HG03135 (cell line): ENCODE measurements around the gene SLC38A8.

Source experiments
- ATAC-seq: cut with Tn5 transposase; IDR thresholded peaks from one replicate; pipeline ENCODE4 v1.9.1; 2021; ENCODE audit warnings: mild to moderate bottlenecking, moderate library complexity; ENCODE audit not compliant: unreplicated experiment

Gene SLC38A8

DNA sequence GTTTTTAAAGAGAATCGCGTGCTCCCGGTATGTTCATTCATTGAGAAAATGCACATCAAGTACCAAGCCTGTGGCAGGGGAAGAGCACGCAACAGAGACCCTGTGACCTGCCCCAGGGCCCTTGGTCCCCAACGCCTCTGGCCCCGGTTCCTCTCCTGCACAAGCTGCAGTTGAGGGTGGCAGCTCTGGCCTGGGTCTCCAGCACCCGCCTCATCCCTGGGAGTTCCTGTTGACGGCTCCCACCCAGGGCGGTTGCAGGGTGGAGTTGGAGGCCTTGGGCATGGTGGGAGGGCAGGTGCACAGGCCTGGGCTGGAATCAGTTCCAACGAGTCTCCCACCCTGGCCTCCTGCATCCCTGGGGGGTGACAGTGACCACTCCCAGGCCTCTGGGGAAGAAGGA is 69.5 kb downstream of the SLC38A8 start:
- no peak for ATAC-seq

DNA sequence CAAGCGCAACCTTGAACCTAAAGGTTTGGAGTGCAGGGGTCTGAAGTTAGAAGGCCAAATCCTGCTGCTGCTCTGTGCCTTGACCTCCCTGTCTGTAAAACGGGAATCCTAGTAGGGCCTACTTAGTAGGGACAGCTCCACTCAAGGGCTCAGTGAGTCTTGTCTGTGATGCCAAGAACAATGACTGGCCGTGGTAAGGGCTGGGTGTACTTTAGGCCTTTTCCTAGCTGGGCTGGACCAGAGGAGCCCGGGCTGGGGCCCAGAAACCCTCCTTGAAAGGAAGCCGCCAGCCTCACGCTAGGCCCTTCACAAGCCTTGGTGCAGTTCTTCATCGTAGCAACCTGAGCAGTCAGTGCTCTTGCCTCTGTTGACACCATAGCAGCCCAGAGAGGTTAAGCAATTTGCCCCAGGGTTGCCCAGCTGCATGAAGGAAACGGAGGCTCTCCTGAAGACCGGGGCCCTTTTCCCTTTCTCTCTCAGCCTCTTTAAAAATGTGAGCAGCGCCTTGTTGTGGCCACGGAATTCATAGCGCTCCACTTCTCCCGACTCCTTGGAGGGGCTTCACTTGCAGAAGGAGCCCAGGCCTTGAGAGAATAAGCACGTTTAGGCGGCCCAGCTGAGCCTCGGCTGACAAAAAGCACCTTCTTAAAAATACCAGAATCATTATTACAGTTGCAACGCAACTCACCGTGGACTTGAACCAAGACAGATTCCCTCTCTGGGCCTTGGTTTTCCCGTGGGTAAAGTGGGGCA is 70.2 kb downstream of the SLC38A8 start:
- ATAC-seq: no peak

DNA sequence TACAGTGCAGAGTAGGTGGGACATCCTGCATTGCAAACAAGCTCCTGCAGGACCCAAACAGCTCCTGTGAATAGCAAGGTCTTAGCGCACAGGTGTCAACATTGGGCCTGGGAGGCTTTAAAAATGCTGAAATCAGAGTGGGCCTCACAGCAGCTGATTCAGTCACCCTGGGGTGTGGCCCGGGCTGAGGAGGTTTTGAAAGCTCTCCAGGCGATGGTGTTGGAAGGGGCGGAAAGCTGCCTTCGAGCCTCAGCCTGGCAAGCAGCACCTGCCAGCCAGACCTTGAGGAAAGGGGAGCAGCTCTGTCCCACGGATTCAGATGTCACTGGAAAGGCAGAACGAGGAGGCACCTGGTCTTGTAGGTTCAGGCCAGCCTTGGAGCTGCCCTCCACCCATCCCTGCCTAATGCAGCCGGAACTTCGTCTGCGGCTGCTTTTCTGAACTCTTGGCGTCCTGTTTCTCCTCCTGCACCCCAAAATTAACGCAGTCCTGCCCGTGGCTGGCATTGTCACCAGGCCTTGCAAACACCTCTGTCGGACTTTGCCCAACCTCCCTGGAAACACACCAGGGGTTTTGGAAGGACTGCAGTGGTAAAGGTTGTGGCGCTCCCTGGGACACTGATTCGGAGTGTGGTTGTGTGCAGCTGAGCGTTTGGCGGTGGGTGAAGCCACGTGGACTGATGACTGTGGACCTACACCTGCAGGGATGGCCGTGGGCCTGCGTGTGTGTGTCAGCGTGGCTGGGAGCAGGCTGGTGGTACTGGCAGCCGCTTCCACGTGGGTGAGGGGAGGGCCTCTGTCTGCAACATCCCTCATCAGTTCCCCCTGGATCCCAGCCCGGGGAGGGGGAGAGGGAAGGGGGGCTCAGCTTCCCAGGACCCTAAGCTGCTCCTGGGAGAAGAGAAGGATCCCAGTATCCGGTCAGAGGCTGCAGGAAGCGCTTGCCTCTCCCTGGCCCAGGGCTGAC is 71.1 kb downstream of the SLC38A8 start:
- ATAC-seq: no peak

DNA sequence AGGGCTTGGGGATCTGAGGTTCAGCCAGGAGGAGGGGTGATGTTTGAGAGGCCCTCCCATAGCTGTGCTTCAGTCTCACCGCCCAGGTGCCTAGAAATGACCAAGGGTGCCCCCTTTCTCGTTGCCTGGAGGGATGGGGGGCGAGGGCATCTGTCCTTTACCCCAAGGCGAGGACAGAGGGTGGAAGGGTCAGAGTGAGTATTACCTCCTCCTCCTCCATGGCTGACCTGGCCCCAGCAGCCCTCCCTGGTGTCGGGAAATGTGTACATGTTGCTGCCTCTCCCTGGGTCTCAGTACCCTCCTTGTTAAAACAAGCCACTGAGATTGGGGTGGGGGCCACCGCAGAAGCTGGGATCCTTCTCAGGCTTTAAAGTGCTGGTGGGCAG is 72.2 kb downstream of the SLC38A8 start:
- ATAC-seq: no peak

- no peak for ATAC-seq
These were observed 72.7 kb downstream of the SLC38A8 start for GRCh38 chr16:83969771-83970429.

GRCh38 chr16:83968891-83969649 is 73.5 kb downstream of the SLC38A8 start:
- no peak for ATAC-seq

DNA sequence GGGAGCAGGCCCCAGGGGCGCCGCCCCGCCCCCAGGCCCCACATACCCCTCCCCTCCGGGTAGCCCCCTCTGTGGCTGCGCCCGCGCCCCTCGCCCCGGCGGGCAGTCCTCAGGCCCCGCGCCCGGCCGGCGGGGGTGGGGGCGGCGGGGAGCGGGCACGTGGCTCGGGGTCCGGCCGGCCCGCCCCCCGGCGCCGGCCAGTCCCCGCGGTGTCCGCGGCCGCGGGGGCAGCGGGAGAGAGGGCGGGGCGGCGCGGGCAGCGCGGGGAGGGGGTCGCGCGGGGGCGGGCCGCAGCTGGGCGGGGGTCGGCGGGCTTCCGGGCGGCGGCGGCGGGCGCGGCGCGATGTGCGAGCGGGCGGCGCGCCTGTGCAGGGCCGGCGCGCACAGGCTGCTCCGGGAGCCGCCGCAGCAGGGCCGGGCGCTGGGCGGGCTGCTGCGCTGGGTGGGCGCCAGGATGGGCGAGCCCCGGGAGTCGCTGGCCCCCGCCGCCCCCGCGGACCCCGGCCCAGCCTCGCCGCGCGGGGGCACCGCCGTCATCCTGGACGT is 74.2 kb downstream of the SLC38A8 start:
- no peak for ATAC-seq

GRCh38 chr16:83967838-83968305 is 74.7 kb downstream of the SLC38A8 start, which contains the start of gene NECAB2:
TSS of gene NECAB2 (plus strand) at chr16:83968244. CDS start at chr16:83968649, 405 bp downstream.
- ATAC-seq: no peak

DNA sequence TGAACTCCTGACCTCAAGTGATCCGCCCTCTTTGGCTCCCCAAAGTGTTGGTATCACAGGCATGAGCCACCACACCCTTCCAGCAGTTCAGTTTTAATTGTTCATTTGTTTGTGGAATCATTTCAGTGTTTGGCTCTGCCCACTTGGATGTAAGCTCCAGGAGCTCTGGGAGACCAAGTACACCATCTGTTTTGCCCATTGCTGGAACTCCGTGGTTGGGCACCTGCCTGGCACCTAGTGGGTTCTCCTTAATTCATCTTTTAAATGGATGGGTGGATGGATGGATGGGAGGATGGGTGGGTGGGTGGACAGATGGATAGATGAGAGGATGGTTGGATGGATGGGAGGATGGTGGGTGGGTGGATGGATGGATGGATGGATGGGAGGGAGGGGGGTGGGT is 75.5 kb downstream of the SLC38A8 start:
- ATAC-seq: no peak

DNA sequence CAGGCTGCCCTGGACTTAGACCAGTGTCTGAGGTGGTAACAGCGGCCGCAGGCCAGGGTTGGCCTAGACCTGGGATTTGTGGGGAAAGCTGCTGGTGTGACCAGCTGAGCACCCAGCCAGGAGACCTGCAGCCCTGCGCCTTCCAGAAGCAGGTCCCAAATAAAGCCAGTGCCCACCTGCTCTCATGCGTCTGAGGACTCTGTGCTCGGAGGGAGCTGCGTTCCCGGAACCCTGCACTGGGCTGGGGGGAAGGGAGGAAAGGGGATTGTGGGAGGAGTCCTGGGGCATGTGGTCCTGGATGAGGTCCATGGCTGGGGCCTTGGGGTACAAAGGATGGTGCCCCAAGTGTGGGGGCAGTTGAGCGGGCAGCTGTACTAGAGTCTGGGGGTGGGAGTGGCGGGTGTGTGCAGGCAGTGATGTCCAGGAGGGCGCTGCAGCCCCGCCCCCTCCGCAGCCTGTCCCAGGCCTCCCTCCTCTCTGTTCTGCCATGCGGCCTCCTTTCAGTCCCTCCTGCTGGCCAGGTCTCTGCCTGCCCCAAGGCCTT is 76.4 kb downstream of the SLC38A8 start:
- ATAC-seq: no peak

- ATAC-seq: no peak
These were observed 77.0 kb downstream of the SLC38A8 start for GRCh38 chr16:83965444-83966152.

- ATAC-seq: no peak
These were observed 77.7 kb downstream of the SLC38A8 start for GRCh38 chr16:83964684-83965443.

DNA sequence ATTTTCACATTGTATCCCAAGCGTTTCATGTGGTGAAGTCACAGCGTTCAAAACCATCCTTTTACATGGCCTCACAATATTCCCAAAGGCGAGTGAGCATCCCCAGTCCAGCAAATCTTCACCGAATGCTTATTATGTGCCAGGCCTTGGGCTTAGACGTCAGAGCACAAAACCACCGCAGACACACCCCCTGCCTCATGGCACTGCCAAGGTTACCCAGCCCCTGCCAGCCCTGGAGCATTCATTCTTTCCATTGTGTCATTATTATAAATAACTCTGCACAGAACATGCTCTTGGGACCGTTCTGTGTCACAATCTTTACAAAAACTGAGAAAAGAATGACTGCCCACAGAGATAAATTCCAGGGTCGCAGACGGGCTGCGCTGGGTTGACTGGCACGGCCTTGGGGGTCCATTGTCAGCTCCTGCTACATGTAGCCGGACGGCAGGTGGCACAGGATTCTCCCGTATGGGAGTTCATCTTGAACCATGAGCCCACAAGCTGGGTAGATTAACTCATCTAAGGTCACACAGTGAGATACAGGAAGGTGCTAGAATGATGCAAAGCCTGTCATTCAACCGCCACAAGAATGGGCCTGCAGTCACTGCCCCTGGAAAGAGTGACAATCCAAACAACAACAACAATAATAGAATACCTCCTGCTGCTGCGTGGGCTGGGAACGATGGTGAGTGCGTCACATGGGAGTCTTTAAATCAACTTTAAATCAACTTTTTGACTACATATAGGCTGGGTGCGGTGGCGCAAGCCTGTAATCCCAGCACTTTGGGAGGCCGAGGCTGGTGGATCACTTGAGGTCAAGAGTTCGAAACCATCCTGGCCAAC is 79.1 kb downstream of the SLC38A8 start:
- ATAC-seq: no peak

DNA sequence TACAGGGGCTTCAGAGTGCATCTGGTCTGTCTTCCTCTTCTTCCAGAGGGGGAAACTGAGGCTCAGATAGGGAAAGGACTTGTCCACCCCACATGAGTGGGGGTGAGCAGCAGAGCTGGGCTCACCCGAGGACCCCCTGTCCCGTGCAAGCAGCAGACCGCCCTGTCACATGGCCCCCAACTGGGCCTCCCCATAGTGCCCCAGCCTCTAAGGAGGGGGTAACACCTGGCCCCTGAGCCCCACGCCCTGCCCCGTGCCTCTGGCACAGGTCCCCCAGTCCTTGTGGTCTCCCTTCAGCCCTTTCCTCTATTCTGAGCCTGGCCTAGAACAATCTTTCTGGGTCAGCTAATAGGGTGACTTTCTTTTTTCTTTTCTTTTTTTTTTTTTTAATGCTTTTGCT is 81.0 kb downstream of the SLC38A8 start:
- ATAC-seq: no peak

DNA sequence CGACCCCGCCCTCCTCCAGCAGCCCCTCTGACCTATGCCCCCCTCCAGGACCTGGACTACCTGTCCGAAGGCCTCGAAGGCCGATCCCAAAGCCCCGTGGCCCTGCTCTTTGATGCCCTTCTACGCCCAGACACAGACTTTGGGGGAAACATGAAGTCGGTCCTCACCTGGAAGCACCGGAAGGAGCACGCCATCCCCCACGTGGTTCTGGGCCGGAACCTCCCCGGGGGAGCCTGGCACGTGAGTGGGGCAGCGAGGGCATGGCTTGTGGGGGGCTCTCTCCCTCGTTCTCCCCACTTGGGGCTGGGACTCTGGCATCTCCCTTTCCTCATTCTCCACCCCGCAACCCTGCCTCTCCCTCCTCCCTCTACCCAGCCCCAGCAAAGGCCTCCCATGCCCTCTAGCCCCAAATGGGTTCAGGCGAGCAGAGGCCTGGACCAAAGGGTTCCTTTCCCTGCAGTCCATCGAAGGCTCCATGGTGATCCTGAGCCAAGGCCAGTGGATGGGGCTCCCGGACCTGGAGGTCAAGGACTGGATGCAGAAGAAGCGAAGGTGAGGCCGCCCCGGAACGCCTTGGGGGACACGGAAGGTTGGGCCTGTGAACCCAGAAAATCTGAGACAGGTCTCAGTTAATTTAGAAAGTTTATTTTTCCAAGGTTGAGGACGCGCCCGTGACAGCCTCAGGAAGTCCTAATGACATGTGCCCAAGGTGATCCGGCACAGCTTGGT is 81.9 kb downstream of the SLC38A8 start:
- ATAC-seq: no peak
